Osteoblast (primary cell): Measurements from ENCODE around the gene EPHB2. TPM values are rescaled to one million over a fixed set of nuclear protein-coding genes. Genes with fewer than 3 reads are reported as not detected.

ENCODE experiments used
- DNase-seq: peaks from one replicate; pipeline ENCODE4 v3.0.0; 2011; ENCODE audit warnings: low spot score, mixed read lengths; ENCODE audit not compliant: insufficient read length; ENCODE audit errors: missing footprints
- H2AFZ ChIP-seq: 2 replicates; pipeline ENCODE4 v1.6.0; 2011; ENCODE audit warnings: mild to moderate bottlenecking, low read length
- H3K27ac ChIP-seq: 2 replicates; pipeline ENCODE4 v1.5.1; 2011; ENCODE audit warnings: mild to moderate bottlenecking, low read depth, low read length, moderate library complexity
- H3K27me3 ChIP-seq: 2 replicates; pipeline ENCODE4 v1.6.0; 2012; ENCODE audit warnings: mild to moderate bottlenecking, control low read depth, inconsistent platforms, low read length, moderate library complexity; ENCODE audit not compliant: insufficient read depth
- H3K36me3 ChIP-seq: 2 replicates; pipeline ENCODE4 v1.5.1; 2011; ENCODE audit warnings: mild to moderate bottlenecking, low read length, control low read depth, moderate library complexity; ENCODE audit not compliant: insufficient read depth
- H3K4me1 ChIP-seq: 2 replicates; pipeline ENCODE4 v1.5.1; 2011; ENCODE audit warnings: mild to moderate bottlenecking, low read length, control low read depth, moderate library complexity; ENCODE audit not compliant: insufficient read depth
- H3K4me2 ChIP-seq: 2 replicates; pipeline ENCODE4 v1.6.0; 2011; ENCODE audit warnings: mild to moderate bottlenecking, low read length; ENCODE audit not compliant: insufficient read depth
- H3K4me3 ChIP-seq: fragments of 200-600 bp; sonication (generic); 3 replicates; pipeline ENCODE4 v1.5.1; 2012; ENCODE audit warnings: mild to moderate bottlenecking, low read length, inconsistent platforms; ENCODE audit not compliant: insufficient read depth
- H3K79me2 ChIP-seq: 2 replicates; pipeline ENCODE4 v1.6.0; 2012; ENCODE audit warnings: mild to moderate bottlenecking, low read length, control low read depth, inconsistent platforms; ENCODE audit not compliant: insufficient read depth
- H3K9me3 ChIP-seq: 2 replicates; pipeline ENCODE4 v1.5.1; 2011; ENCODE audit warnings: low read depth, low read length, control low read depth
- H4K20me1 ChIP-seq: 2 replicates; pipeline ENCODE4 v1.6.0; 2012; ENCODE audit warnings: mild to moderate bottlenecking, low read length, control low read depth; ENCODE audit not compliant: insufficient read depth
- CTCF ChIP-seq: IDR thresholded peaks from 2 replicates; pipeline ENCODE4 v1.5.1; 2011; ENCODE audit warnings: mild to moderate bottlenecking, low read depth, low read length, moderate library complexity; ENCODE audit errors: extremely low read depth
- total RNA-seq: library from RNA; depleted of rRNA; stranded (reverse); fragments of >200 nt; gene quantifications from 2 replicates; pipeline ENCODE4 v1.2.3, GENCODE V29; 2012

Gene EPHB2
- total RNA-seq, 1 donor: 8.7 TPM

GRCh38 chr1:22828484-22829308, 118.1 kb downstream of the EPHB2 start:
- H2AFZ ChIP-seq: no peak overlapping the region
- peak; percentile 71 for DNase-seq
- no peak overlapping the region for H3K4me2 ChIP-seq

GRCh38 chr1:22829309-22829989, 118.8 kb downstream of the EPHB2 start:
- Histone ChIP-seq H2AFZ (no peak overlapping the region), H3K36me3 (no peaks in the 10 kb centered on the region), H3K79me2 (no peaks in the 10 kb centered on the region), H3K4me3 (no peak overlapping the region), H3K9me3 (no peaks in the 10 kb centered on the region), H3K4me1 (peaks cover 42% of the 10 kb centered on the region), H4K20me1 (no peaks in the 10 kb centered on the region), H3K27me3 (no peaks in the 10 kb centered on the region), H3K4me2 (no peak overlapping the region), H3K27ac (no peak overlapping the region)
- no peak for DNase-seq
- no peak for TF ChIP-seq CTCF

More at GRCh38 chr1:22828484-22829308, 118.1 kb downstream of the EPHB2 start:
- peaks cover 42% of the 10 kb centered on the region for H3K4me1 ChIP-seq
- no peak overlapping the region for H3K4me3 ChIP-seq
- TF ChIP-seq CTCF: no peak
- no peaks in the 10 kb centered on the region for H4K20me1 ChIP-seq
- H3K9me3 ChIP-seq: no peaks in the 10 kb centered on the region
- H3K27me3 ChIP-seq: no peaks in the 10 kb centered on the region
- no peaks in the 10 kb centered on the region for H3K36me3 ChIP-seq
- H3K79me2 ChIP-seq: no peaks in the 10 kb centered on the region
- H3K27ac ChIP-seq: no peak overlapping the region

GRCh38 chr1:22830041-22830566, 119.5 kb downstream of the EPHB2 start:
- Histone ChIP-seq H3K4me1 (peaks cover 42% of the 10 kb centered on the region), H3K27ac (no peak overlapping the region), H4K20me1 (no peaks in the 10 kb centered on the region), H3K4me2 (no peak overlapping the region), H3K36me3 (no peaks in the 10 kb centered on the region), H3K4me3 (no peak overlapping the region), H3K27me3 (no peaks in the 10 kb centered on the region), H2AFZ (no peak overlapping the region), H3K9me3 (no peaks in the 10 kb centered on the region), H3K79me2 (no peaks in the 10 kb centered on the region)
- no peak for TF ChIP-seq CTCF
- DNase-seq: peak; percentile 38

GRCh38 chr1:22830757-22831340, 120.2 kb downstream of the EPHB2 start:
- TF ChIP-seq CTCF: no peak
- Histone ChIP-seq H4K20me1 (no peaks in the 10 kb centered on the region), H3K4me3 (no peak overlapping the region), H3K36me3 (no peaks in the 10 kb centered on the region), H3K27ac (no peak overlapping the region), H3K79me2 (no peaks in the 10 kb centered on the region), H2AFZ (no peak overlapping the region), H3K27me3 (no peaks in the 10 kb centered on the region), H3K4me1 (peaks cover 42% of the 10 kb centered on the region), H3K9me3 (no peaks in the 10 kb centered on the region), H3K4me2 (no peak overlapping the region)
- DNase-seq: peak; percentile 77
